HuH-7.5 (cell line): ENCODE results near the gene OCLN.
"Not testable (repeated sequence)": the region's sequence is repeated elsewhere in the genome, so short reads cannot be mapped to it uniquely, and the experiment has no call there.

ENCODE experiments used
- DNase-seq: peaks from one replicate; pipeline ENCODE4 v3.0.0; 2011; ENCODE audit warnings: low spot score

The OCLN gene

DNA sequence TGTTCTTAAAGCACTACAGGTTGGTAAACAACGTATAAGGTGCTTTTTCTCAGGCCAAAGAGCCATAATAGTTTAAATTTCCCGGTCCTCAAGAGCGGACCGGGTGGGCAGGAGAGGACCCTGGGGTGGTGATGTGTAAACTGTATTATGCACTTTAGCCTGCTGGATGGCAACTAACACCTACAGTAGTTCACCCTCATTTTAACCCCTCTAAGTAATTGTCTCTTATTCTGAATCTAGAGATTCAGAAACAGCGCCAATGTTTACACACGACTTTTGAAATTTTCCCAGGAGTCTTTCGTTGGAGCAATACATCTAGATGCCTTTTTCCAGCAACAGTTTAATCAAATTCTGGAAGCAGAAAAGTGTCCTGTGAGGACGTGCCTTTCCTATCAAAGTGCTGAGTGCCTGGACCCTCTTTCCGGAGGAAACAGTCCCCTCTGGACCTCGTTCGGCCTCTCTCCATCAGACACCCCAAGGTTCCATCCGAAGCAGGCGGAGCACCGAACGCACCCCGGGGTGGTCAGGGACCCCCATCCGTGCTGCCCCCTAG, 676 bp upstream of the OCLN start:
- DNase-seq, result no peak

DNA sequence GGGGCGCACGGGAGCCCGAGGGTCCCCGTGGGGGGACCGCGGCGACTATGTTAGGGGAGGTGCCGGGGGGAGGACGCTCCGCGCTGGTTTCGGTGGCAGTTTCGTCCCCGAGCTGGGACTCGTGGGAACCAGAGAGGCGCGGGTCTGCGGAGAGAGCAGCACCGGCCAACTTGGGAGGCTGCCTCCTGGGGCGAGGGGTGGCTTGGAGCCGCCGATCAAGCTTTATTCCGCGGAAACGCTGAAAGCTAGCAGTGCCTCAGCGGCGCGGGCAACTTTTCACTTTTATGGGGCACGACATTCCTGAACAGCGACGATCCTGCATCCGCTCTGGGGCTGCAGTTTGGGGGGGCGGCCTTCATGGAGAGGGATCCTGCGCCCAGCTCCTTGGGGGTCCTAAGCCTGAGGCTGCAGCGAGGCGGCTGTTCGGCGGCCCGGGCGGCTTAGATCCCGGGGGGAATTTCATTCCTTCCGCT, 369 bp downstream of the OCLN start:
- DNase-seq, result peak; percentile 50

DNA sequence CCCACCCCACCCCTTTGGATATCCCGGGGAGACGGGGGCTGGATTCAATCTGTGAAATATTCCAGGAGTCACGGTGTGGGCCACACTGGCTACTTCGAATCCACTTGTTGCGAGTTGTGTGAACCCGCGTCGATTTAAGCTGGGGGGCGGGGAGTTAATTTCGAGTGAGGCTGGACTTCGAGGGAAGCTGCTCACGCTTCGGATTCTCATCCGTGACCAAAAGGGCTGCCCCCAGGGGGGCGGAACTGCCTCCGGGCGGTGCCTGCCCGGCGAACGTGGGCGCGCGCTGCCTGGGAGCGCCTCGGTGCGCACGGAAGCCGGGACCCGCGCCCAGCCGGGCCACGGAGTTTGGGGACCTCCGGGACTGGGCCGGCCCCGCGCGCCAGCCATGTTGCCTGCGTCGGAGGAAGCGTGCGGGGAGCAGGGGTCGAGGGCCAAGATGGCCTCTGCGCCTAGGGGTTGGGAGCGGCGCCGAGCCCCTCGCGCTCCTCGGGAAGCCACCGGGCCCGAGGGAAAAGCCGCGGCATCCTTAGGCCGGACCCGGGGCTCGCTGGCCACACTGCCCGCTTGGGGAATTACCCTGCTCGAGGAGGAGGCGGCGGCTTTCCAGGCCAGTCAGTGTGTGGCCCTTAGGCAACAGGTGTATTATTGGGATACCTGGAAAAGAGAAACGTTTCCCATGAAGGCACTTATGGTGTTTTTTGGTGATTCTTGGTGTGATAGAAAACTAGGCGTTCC, 975 bp downstream of the OCLN start:
- DNase-seq, result peak; percentile 50

DNA sequence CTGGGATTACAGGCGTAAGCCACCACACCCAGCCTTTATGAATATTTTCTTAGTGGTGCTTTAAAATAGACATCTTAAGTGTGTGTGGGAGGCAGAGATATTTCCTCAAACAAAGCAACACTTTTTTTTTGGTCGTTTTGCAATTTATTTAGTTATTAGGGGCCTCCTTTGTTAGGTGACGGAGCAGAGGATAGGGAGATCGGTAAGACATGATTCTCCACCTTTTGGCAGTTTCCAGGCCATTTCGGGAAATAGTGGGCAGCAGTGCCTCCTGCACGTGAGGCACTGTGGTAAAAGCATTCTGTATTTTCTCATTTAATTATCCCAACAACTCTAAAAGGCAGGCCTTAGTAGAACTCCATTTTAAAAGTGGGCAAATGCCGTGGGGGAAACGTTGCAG, 1.9 kb downstream of the OCLN start:
- DNase-seq, result no peak

DNA sequence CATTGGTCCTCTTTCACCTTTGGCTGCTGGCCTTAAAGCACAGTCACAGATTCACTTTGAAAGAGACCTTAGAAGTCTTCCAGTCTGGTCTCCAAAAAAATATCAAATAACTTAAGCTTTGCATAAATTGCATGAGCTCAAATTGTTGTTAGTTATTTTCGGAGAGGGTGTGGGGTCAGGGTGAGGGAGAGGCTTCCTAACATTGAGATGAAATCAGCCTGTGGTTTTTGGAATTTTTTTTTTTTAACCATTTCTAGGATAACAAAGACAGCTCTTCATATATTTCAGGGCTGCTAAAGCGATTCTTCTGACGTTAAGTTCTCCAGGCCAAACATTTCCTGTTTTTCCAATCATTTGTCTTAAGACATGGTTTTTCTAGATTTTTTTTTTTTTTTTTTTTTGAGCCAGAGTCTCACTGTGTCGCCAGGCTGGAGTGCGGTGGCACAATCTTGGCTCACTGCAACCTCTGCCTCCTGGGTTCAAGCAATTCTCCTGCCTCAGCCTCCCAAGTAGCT, 4.5 kb downstream of the OCLN start:
- no peak for DNase-seq

DNA sequence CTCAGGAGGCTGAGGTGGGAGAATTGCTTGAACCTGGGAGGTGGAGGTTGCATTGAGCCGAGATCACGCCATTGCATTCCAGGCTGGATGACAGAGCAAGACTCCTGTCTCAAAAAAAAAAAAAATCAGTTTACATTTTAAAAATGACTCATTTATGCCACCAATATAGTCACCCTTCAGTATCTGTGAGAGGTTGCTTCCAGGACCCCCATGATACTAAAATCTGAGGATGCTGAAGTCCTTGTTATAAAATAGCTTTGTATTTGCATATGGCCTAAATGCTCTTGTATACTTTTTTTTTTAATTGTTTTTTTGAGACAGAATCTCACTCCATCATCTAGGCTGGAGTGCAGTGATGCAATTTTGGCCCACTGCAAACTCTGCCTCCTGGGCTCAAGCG, 5.8 kb downstream of the OCLN start:
- no peak for DNase-seq

DNA sequence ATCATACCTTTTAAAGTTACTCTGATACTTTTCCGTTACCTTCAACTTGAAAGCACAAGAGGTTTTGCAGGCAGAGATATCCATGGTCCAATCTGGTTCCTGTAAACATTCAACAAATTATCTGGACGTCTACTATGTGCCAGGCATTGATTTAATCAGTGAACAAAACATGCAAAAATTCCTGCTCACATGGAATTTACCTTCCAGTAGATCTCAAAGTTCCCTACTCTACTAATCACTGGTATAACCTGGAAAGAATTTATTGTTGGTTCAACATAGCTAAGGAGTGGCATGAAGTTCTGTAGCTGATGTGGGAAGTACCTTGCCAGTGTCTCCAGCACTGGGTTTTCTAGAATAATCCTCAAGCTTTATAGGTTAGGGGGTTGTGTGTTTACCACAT, 9.8 kb downstream of the OCLN start:
- DNase-seq, result no peak

DNA sequence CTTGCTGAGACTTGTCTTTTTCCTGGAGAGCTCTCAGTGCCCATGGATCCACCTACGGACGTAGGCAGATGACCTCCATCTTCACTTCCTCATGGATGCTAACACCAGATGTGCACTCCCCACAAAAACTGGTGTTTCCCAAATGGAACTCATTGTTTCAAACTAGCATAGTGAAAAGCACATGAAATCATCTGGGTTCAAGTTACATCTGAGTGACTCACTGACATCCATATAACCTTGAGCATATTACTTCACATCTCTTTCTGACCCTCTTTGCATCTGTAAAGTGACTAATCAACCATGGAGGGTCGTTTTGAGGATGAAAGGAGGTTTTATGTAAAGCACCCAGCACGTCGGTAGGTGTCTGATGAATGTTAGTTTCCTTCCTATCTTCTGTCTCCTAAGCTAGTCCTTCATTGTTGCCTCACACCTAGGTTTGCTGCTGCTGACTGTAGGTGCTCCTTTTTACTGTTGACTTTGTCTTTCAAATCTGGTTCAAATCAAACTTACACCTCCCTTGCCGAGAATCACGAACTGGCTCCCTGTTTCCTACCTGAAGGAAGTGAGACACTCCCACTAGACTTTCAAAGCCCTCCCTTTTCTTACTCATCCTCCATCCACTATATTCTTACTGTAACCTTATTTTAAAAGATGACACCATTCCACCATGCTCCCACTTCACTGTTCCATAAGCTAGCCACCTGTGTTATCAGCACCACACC, 10.3 kb downstream of the OCLN start:
- DNase-seq, result no peak

DNA sequence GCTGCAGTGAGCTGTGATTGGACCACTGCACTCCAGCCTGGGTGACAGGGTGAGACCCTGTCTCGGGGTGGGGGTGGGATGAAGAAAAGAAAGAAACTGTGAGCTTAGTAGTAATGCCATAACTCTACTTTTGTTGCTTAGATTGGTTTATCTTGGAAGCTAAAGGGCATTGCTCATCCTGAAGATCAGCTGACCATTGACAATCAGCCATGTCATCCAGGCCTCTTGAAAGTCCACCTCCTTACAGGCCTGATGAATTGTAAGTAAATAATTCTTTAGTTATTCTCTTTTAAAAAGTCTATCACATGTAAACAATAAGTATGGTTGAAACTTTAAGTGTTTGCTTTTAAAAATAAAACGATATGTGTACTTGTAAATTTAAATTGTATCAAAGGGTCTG, 11.4 kb downstream of the OCLN start:
- no peak for DNase-seq

DNA sequence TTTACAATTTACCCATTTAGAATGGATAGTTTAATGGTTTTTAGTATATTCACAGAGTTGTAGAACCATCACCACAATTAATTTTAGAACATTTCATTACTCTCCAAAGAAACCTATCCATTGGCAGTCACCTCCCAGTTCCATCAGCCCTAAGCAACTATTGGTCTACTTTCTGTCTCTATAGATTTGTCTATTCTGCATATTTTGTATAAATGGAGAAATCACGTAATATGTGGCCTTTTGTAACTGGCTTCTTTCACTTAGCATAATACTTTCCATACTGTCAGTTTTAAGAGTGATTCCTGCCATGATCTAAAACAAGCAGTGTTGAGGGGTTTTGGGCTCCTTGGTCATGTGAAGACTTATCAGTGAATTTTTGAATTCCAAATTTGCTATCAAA, 12.7 kb downstream of the OCLN start:
- DNase-seq, result no peak

DNA sequence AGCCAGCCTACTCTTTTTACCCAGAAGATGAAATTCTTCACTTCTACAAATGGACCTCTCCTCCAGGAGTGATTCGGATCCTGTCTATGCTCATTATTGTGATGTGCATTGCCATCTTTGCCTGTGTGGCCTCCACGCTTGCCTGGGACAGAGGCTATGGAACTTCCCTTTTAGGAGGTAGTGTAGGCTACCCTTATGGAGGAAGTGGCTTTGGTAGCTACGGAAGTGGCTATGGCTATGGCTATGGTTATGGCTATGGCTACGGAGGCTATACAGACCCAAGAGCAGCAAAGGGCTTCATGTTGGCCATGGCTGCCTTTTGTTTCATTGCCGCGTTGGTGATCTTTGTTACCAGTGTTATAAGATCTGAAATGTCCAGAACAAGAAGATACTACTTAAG, 16.6 kb downstream of the OCLN start:
- no peak for DNase-seq

DNA sequence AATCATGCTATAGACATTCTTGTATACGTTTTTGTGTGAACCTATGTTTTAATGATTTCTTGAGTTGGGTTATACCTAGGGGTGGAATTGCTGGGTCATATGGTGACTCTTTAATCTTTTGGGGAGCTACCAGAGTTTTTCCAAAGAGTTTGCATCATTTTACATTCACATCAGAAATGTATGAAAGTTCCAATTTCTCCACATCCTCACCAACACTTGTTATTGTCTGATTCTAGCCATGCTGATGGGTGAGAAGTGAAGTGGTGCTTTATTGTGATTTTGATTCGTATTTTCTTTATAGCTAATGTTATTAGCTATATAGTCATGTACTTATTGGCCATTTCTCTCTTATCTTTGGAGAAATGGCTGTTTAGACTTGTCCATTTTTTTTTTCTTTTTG, 18.1 kb downstream of the OCLN start:
- DNase-seq, result no peak

DNA sequence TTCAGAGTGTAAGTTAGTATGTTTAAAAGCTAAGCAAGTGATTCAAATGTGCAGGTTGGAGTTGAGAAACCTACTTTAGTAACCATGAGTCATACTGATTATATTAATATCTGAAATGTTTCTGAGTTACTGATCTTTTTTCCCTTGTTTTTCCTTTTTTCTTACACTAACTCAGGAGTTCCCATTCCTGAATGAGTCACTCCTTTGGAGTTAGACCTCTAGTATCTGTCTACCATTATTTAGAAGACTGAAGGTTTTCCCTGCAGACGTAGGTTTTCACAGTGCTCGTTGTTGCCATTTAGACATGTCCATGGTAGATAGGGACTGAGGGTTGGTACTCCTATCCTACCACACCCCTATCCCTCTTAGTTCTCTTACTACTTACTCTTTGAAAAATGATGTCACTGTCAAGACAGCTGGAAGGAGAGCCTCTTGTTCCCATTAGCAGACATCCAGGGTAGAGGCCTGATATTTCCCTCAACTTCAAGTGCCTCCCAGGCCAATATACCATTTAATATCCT, 20.2 kb downstream of the OCLN start:
- DNase-seq, result no peak

DNA sequence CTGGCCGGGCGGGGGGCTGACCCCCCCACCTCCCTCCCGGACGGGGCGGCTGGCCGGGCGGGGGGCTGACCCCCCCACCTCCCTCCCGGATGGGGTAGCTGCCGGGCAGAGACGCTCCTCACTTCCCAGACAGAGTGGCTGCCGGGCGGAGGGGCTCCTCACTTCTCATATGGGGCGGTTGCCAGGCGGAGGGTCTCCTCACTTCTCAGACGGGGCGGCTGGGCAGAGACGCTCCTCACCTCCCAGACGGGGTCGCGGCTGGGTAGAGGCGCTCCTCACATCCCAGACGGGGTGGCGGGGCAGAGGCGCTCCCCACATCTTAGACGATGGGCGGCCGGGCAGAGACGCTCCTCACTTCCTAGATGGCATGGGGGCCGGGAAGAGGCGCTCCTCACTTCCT, 23.0 kb downstream of the OCLN start:
- not testable (repeated sequence) for DNase-seq

DNA sequence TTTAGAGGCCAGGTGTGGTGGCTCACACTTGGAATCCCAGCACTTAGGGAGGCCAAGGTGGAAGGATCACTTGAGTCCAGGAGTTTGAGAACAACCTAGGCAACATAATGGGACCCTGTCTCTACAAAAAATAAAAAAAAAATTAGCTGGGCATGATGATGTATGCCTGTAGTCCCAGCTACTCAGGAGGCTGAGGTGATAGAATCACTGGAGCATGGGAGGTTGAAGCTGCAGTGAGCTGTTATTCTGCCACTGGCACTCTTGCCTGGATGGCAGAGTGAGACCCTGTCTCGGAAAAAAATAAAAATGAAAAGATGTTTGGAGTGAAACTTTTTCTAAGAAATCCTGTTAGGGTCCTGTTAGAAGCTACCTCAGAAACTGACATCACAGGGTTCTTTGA, 24.2 kb downstream of the OCLN start:
- DNase-seq, result no peak

DNA sequence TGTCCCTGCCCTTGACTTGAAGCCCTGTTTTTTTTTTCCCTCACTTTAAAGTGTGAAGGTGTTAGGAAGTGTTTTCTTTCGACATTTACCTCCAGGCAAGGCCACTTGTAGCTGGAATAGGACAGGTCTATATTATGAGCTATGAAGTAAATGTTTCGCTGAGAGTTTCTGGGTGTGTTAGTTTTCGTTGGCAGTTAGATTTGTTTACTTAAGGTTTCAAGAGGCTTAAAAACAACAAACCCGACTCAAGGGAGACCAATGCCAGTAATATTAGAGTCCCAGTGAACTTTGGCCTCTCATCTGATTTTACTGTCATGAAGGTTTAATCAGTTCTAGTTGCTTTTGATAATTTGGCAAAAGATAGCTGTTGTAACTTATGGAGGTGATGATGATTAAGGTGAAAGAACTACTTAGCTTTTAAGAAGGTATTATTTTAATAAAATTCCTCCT, 25.2 kb downstream of the OCLN start:
- peak; percentile 49 for DNase-seq

DNA sequence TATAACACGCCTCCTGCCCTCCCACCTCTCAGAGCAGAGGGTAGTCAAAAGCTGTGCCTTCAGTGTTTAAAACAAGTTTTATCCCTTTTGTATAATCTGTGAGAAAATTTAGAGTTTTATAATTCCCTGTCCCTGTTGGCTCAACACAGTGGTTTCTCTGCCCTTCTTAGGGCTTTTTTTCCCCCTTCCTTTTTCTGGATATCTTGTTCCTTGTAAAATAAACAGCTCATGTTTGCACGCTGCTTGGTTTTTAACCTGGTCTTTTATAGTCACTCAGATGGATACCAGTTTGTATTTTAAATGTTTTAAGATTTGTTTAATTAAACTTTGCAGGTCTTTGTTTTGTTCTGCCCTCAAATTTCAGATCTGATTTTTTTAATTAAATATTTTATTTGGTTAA, 26.7 kb downstream of the OCLN start:
- no peak for DNase-seq

DNA sequence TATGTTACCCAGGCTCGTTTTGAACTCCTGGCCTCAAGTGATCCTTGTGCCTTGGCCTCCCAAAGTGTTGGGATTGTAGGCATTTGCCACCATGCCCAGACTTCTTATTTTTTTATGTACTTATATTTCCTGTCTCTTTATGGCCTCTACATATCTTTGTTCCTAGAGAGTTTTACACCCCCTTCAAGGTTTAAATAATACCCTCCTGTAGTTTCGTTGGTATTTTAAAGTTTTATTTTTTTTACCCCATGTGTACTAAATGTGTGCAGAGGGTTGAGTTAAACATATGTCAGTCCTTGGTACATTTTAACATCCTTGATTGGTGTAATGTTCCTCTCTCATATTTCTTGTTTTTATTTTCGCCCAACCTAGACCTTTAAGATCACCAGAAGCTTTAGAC, 29.4 kb downstream of the OCLN start:
- DNase-seq, result no peak

DNA sequence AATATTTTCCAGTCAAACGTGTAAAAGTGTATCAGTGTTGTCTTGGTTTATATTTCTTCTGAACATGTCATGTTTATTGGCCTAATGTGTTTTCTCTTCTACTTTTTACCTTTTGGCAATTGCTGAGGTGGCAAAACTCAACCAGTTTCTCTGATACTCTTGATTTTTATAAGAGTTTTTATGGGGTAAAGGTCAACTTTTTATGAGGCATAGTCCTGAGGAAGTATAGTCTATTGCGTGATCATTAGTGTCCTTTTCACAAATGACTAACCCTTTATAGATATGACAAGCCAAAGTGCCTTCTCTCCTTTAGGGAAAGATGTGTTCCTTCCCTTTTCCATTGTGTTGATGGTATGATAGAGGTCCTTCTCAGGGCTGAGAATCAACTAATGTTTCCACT, 32.9 kb downstream of the OCLN start:
- DNase-seq, result no peak

DNA sequence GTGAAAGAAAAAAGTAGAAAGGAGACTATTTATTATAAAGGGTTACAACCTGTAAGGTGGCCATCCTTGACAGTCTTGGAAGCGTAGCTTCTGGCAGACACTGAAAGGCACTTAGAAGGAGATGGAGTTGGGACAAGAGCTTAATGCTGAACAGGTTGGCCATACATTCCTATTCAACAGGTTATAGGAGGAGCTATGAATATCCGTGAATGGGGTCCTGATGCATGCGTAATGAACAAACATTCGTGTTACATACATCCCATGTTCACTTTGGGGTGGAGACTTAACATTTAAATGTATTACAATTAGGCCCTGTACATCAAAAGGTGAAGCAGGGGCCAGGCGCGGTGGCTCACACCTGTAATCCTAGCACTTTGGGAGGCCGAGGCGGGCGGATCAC, 34.1 kb downstream of the OCLN start:
- DNase-seq, result no peak

DNA sequence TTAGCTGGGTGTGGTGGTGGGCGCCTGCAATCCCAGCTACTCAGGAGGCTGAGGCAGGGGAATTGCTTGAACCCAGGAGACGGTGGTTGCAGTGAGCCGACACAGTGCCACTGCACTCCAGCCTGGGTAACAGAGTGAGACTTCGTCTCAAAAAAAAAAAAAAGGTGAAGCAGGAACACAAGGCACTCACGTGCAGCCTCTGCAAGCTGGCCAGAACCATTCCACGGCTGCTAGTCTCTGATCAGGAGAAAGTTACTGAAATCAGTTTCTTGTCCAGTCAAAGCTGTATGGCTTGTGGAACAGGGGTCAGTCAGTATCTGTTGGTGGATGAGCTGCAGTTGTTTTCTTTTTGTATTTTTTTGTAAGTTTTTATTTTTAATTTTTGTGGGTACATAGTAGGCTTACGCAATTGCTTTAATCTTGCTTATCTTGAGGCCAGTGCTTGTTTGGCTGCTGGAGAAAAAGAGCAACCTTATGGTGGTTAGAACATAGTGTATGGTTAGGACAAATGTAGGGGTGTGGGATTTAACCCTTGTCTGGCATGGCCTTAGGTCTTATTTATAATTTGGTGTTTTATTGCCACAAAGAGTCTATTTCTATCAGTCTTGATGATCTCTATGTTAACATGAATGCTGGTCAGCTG, 34.7 kb downstream of the OCLN start:
- no peak for DNase-seq

DNA sequence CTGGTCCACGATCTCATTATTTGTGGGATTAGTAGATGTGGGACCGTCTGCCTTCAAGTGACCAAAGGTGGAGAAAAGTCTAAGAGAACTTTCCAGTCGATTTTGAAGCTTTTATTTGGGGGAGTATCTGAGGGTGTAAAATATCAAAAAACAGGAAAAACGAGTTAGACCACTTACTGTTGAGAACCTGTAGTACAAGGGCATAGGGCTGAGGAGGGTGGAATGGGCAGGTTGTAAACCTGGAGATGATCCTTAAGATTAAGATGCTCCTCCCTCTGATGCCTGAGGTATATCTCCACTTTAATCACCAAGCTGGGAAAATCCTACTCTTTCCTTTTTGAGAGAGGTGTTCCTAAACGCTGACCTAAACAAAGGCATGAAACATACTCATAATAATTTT, 35.4 kb downstream of the OCLN start:
- DNase-seq, result peak; percentile 18
